ENCODE measurements around the gene MCOLN1.
"Not testable (repeated sequence)": the region's sequence is repeated elsewhere in the genome, so short reads cannot be mapped to it uniquely, and the experiment has no call there.

MCOLN1 gene

DNA sequence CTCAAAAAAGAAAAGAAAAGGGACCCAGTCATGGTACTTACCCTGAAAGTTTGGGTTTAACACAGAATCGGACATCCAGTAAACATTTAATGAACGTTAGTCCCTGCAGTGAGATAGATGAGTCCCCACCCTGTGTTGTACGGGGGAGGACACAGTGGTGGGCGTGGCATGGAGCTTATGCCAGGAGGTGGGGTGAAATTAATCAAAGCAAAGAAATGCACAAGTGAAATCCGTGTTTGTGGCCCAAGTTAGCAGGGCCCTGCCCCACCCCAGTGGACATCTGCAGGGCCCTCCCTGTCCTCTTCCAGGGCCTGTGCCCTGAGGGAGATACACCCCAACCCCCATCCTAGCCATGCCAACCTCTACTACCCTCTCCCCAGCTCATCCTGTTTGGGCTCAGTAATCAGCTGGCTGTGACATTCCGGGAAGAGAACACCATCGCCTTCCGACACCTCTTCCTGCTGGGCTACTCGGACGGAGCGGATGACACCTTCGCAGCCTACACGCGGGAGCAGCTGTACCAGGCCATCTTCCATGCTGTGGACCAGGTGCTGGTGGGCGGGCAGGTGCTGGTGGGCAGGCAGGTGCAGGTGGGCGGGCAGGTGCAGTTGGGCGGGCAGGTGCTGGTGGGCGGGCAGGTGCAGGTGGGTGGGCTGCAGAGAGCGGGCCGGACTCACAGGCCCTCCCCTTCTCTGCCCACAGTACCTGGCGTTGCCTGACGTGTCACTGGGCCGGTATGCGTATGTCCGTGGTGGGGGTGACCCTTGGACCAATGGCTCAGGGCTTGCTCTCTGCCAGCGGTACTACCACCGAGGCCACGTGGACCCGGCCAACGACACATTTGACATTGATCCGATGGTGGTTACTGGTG is 3.9 kb downstream of the MCOLN1 start:
- no peak for DNase-seq

DNA sequence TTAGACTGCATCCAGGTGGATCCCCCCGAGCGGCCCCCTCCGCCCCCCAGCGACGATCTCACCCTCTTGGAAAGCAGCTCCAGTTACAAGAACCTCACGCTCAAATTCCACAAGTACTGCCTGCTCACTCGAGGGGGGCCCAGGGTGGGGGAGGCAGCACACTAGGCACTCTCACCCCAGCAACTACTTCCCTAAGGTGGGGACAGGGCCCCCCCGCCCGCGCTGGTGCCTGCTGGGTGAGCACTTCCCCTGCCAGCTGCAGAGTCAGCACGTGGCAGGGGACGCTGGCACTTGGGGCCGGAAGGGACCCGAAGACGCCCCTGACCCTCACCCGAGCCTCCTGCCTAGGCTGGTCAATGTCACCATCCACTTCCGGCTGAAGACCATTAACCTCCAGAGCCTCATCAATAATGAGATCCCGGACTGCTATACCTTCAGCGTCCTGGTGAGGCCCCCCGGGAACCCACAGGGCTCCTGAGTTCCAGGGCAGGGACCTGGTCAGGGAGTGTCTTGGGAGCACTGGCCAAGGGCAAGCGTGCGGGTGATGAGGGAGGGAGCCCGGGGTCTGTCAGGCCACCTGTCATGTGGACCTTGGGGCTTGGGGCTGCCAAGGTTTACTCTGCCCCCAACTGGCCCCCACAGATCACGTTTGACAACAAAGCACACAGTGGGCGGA is 5.2 kb downstream of the MCOLN1 start:
- no peak for DNase-seq

DNA sequence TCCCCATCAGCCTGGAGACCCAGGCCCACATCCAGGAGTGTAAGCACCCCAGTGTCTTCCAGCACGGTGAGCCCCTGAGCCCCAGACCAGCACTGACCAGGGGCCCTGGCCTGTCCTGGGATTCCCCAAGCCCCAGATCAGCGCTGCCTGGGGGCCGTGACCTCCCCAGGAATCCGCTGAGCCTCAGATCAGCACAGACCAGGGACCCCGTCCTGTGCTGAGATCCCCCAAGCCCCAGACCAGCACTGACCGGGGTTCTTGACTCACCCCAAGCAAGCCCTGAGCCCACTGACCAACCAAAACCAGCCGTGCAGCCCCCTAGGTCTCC is 5.7 kb downstream of the MCOLN1 start:
- DNase-seq = no peak

- DNase-seq = no peak
These were observed 6.3 kb downstream of the MCOLN1 start for GRCh38 chr19:7528522-7529245.

- DNase-seq = no peak
These were observed 6.8 kb downstream of the MCOLN1 start for GRCh38 chr19:7529246-7529600.

DNA sequence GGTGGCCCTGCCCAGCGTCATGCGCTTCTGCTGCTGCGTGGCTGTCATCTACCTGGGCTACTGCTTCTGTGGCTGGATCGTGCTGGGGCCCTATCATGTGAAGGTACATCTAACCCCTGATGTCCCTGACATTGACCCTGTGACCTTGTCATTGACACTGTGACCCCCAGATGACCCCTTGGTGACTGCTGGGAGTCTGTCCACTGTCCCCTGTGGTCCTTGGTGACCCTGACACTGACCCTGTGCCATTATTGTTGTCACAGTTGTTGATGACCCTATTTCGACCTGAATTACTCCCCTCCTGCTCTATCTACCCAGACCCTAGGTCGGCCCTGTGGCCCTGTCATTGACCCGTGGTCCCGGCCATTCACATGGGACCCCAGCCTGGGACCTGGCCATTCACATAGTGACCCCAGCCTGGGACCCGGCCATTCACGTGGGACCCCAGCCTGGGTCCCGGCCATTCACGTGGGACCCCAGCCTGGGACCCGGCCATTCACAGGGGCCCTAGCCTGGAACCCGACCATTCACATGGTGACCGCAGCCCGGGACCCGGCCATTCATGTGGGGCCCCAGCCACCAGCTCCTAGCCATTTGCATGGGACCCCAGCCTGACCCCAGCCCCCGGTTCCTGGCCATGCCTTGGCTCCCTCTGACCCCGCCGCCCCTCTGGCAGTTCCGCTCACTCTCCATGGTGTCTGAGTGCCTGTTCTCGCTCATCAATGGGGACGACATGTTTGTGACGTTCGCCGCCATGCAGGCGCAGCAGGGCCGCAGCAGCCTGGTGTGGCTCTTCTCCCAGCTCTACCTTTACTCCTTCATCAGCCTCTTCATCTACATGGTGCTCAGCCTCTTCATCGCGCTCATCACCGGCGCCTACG is 7.4 kb downstream of the MCOLN1 start:
- DNase-seq = no peak

DNA sequence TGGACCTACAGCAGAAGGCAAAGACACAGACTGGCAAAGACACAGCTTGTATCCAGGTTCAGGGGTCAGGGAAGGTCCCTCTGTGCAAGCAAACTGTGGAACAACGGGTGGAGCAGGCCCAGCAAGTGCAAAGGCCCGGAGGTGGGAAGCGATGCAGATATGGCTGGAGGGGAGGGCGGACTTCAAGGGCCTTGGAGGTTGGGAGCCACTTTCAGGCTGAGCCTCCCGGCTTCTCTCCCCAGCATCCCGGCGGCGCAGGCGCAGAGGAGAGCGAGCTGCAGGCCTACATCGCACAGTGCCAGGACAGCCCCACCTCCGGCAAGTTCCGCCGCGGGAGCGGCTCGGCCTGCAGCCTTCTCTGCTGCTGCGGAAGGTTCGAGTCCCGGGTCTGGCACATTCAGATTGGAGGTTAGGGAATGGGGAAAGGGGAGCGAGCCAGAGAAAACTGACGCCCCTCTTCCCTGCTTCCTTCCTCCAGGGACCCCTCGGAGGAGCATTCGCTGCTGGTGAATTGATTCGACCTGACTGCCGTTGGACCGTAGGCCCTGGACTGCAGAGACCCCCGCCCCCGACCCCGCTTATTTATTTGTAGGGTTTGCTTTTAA is 11.0 kb downstream of the MCOLN1 start:
- no peak for DNase-seq

GRCh38 chr19:7533925-7534480 is 11.6 kb downstream of the MCOLN1 start:
- peak; percentile 75 for DNase-seq

GRCh38 chr19:7534531-7535046 is 12.2 kb downstream of the MCOLN1 start:
- peak; percentile 16 for DNase-seq

DNA sequence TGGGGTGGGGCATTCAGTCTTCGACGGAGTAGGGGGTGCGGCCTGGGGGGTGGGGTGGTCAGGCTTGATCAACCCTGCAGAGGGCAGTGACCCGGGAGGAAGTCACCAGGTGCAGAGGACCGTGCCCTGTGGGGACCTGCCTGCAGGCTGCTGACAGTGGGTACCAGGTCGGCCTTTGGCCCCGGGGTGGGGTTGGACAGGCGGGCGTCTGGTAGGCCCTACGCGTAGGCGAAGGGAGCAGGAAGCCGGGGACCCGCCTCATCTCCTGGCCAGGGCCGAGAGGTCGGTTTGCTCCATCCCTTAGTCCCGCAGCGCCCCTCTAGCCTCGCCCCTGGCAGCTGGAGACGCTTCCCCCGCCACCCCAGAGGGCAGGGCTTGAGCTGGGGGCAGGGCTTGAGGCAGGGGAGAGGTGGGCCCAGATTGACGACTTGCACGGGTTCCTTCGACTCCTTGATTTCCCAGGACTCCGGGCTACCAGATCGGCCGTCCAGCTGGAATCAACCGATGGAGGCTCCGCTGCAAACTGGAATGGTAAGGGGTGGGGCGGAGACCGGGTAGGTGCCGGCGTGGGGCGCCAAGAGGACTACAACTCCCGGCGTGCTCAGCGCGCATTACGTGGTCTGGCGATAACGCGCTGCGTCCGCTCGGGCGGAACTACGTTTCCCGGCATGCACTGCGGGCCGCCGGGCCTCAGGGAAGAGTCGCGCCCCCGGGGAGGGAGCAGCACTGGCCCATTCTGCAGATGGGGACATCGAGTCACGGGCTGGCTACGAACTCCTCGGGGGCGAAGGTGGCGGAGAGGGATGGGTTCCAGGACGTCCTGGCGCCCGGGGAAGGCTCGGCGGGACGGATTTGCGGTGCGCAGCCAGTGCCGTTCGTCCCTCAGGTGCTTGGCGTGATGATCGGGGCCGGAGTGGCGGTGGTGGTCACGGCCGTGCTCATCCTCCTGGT is 12.9 kb downstream of the MCOLN1 start, which contains the start of gene PNPLA6:
PNPLA6 (plus strand) TSS at position 671 of the 951 bp plus-strand sequence; CDS start at position 743, 72 bp downstream.
- peak; percentile 86 for DNase-seq

DNA sequence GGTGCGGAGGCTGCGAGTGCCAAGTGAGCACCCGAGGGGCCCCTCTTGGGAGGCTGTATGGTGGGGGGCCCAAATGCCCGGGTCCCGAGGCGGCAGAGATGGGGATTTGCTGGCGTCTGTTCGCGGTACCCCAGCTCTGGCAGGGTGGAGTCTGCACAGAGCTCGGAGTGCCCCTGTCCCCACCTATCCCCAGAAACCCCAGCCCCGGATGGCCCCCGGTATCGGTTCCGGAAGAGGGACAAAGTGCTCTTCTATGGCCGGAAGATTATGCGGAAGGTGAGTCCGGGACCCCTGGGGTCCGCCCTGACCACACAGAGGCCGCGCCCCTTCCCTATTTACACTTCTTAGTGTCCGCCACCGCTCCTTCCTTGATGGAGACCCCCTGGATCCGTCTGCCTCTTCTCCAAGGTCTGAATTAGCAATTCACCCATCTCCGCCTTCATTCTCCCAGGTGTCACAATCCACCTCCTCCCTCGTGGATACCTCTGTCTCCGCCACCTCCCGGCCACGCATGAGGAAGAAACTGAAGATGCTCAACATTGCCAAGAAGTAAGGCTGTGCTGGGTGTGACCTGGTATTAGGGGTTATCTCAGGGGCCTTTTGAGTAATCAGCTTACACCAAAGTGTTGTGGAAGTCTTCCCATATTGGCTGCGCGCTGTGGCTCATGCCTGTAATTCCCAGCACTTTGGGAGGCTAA is 13.7 kb downstream of the MCOLN1 start:
- DNase-seq = no peak

- not testable (repeated sequence) for DNase-seq
These were observed 16.6 kb downstream of the MCOLN1 start for GRCh38 chr19:7538990-7539389.

DNA sequence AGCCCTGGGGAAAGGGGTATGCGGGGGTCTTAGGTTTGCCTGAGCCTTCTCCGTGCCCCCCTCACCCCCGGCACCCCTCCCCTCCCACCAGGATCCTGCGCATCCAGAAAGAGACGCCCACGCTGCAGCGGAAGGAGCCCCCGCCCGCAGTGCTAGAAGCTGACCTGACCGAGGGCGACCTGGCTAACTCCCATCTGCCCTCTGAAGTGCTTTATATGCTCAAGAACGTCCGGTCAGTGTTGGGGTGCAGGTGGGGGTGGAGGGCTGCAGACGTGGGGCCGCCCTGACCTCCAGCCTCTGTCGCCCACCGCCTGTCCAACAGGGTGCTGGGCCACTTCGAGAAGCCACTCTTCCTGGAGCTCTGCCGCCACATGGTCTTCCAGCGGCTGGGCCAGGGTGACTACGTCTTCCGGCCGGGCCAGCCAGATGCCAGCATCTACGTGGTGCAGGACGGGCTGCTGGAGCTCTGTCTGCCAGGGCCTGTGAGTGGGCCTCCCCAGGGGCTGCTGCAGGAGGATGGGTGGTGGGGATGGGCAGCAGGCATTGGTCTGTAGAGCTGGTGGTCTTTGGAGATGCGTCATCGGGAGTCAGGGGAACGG is 17.5 kb downstream of the MCOLN1 start:
- no peak for DNase-seq

DNA sequence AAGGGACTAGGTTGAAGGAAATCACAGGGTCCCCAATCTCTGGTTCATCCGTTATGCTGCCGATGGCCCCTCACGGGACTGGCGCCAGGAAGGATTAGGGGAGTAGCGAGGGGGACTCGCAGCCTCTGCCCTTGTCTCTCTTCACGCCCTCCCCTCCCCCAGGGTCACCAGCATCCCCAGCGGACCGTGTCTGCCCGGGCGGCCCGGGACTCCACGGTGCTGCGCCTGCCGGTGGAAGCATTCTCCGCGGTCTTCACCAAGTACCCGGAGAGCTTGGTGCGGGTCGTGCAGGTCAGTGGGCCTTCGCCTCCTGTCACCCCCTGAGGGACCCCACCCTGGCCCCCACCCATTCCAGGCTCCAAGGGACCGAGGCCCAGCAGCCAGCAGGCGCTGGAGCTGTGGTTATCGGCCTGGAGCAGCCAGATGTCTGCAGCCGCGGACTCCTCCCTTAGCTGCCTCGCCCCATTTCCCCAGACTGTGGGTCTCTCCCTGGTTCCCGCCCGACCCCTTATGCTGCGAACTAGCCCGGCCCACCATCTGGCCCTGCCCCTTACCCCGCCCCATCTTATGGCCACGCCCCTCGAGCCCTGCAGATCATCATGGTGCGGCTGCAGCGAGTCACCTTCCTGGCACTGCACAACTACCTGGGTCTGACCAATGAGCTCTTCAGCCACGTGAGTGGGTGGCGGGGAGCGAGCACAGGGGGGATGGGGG is 18.5 kb downstream of the MCOLN1 start:
- DNase-seq = no peak

- DNase-seq = no peak
These were observed 19.0 kb downstream of the MCOLN1 start for GRCh38 chr19:7541475-7541824.

GRCh38 chr19:7541828-7542443 is 19.5 kb downstream of the MCOLN1 start:
- no peak for DNase-seq

DNA sequence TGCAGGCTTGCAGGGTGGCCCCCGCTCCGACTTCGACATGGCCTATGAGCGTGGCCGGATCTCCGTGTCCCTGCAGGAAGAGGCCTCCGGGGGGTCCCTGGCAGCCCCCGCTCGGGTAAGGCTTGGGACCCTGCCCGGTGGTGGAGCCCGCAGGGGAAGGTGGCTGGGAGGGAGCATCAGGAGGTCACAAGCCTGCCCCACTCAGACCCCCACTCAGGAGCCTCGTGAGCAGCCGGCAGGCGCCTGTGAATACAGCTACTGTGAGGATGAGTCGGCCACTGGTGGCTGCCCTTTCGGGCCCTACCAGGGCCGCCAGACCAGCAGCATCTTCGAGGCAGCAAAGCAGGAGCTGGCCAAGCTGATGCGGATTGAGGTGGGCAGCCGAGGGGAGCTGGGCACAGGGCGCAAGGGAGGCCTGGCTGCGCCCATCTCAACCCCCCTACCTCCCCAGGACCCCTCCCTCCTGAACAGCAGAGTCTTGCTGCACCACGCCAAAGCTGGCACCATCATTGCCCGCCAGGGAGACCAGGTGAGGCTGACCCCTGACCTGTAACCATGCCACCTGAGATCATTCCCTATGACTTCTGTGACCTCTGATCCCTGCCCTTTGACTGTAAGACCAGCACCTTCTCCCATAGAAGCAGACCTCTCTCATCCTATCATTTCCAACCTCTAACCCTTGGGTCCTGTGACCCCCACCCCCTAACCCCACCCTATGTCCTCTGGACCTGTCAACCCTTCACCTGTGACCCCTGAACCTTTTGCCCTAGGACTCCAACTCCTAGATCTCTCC is 20.3 kb downstream of the MCOLN1 start:
- DNase-seq = no peak

- no peak for DNase-seq
These were observed 22.2 kb downstream of the MCOLN1 start for GRCh38 chr19:7544626-7545025.

Data from NCI-H2171 (cell line).